Activated CD4-positive, alpha-beta memory T cell treated with anti-CD3 and anti-CD28 coated beads for 36 hours (primary cell): ENCODE measurements around the gene DUSP3. TPM values are rescaled to one million over a fixed set of nuclear protein-coding genes. Genes with fewer than 3 reads are reported as not detected.

Experiments
- CTCF ChIA-PET: fragments of 350-600 bp; sonication (Branson Sonifier 250); formaldehyde crosslinking; loops from one replicate; lab custom pipeline; 2021; ENCODE audit warnings: antibody characterized with exemption, inconsistent platforms; lab: Charles Lee
- POLR2A ChIA-PET: fragments of 350-600 bp; sonication (Branson Sonifier 250); formaldehyde crosslinking; loops from one replicate; lab custom pipeline; 2021; ENCODE audit warnings: antibody characterized with exemption; lab: Charles Lee
- DNase-seq: peaks from one replicate; pipeline ENCODE4 v3.0.0-alpha.2; 2020
- H3K27ac Mint-ChIP-seq: one replicate; pipeline ENCODE4 v1.8.0; 2021; ENCODE audit warnings: mixed read lengths
- H3K27me3 Mint-ChIP-seq: one replicate; pipeline ENCODE4 v1.8.0; 2021; ENCODE audit warnings: mixed read lengths
- H3K36me3 Mint-ChIP-seq: one replicate; pipeline ENCODE4 v1.8.0; 2021; ENCODE audit warnings: mixed read lengths
- H3K4me1 Mint-ChIP-seq: one replicate; pipeline ENCODE4 v1.8.0; 2021; ENCODE audit warnings: low read depth, mixed read lengths
- H3K4me3 Mint-ChIP-seq: one replicate; pipeline ENCODE4 v1.8.0; 2021; ENCODE audit warnings: mild to moderate bottlenecking, mixed read lengths
- H3K9me3 Mint-ChIP-seq: one replicate; pipeline ENCODE4 v1.8.0; 2021; ENCODE audit warnings: mixed read lengths
- intact Hi-C: fragments of 100-400 bp; cut with micrococcal nuclease; formaldehyde crosslinking; loops from one replicate; pipeline ENCODE4 v1.15.1; 2023
- total RNA-seq, 2 experiments: library from RNA; stranded (reverse); gene quantifications; one replicate each; pipeline ENCODE4 v1.2.3, GENCODE V29; 2021

Gene DUSP3
- total RNA-seq, 2 experiments from 2014 or later: 13.8 to 14.8 TPM

DNA sequence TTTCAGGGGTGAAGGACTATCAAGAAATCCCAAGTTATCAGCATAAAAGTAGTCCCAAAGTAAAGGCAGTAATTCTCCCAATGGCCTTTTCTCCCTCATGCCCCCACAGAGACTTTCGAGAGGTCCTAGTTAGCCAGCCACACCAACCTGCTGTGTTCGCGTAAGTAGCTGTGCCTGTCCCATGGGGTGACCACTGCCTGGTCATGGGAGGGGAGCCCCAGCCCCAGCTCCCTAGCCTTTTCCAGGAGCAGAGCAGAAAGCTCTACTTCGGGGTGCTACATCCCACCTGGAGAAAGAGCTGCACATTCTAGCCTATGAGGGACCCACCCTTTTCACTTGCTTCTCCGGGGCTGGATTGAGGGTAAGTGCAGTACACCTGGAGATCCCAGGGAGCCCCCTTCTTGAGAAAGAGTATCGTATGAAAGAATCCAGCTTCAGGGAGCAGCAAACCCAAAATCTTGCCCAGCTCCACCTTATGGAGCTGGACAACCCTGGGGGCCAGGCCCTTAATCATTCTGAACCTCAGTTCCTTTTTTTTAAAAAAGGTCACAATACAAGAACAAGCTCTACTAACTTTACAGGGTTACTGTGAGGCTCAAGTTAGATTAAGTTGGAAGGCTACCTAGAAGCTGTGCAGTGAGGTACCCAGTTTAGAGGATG lies 11.6 kb downstream of the DUSP3 start:
- Mint-ChIP-seq H3K27ac (no peak overlapping the region), H3K4me3 (no peak overlapping the region), H3K4me1 (no peaks in the 10 kb centered on the region), H3K9me3 (no peaks in the 10 kb centered on the region), H3K27me3 (no peaks in the 10 kb centered on the region), H3K36me3 (peaks cover 12% of the 10 kb centered on the region)
- intact Hi-C loops: no loop called here
- no peak for DNase-seq
- CTCF ChIA-PET: interaction anchor here (0.6 to 13.6 kb wide), 24 partner anchors 10 to 283 kb away, joined by 3 to 582 read pairs (median 4); partner anchors contain the start of genes CD300LG, CFAP97D1, DHX8 and DUSP3
- POLR2A ChIA-PET: interaction anchor here (1.0 kb wide), 1 partner anchor 10 kb away, joined by 4 read pairs; no protein-coding TSS in a partner anchor

DNA sequence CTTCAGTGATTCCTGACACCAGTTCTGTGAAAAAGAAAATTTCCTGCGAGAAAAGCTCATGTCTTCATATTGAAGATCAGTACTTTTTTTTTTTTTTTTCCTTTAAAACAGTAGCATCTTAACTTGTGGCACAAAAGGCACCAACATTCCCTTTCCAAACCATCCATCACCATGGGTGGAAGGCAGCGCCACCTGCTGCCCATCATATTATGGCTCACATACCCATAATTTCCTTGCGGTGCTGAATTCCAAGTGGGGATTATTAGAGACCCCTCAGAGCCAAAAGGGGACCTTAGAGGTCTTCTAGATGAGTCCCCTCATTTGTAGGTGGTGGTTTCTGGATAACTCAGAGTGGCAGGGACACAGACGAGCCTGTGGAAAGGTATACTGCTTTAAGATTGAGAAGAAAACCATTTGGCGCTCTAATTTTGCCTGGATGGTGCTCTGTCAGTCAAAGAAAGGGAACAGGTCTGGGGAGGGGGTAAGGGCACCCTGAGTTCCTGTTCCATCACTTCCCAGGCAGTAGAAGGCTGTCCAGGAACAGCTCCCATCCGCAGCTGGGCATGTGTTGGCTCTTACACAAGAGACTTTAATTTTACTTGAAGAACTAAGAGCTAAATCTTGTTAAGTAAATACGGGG lies 12.2 kb downstream of the DUSP3 start:
- peaks cover 8% of the 10 kb centered on the region for H3K36me3 Mint-ChIP-seq
- no peaks in the 10 kb centered on the region for H3K27me3 Mint-ChIP-seq
- no peak overlapping the region for H3K27ac Mint-ChIP-seq
- ChIA-PET CTCF (interaction anchor here (0.6 to 13.6 kb wide), 39 partner anchors 10 to 283 kb away, joined by 3 to 582 read pairs (median 4); partner anchors contain the start of genes CD300LG, CFAP97D1, DHX8 and DUSP3), POLR2A (interaction anchor here (1.0 kb wide), 1 partner anchor 11 kb away, joined by 4 read pairs; no protein-coding TSS in a partner anchor)
- peak; percentile 59 for DNase-seq
- no peaks in the 10 kb centered on the region for H3K4me1 Mint-ChIP-seq
- intact Hi-C loops: no loop called here
- H3K4me3 Mint-ChIP-seq: no peak overlapping the region
- H3K9me3 Mint-ChIP-seq: no peaks in the 10 kb centered on the region

DNA sequence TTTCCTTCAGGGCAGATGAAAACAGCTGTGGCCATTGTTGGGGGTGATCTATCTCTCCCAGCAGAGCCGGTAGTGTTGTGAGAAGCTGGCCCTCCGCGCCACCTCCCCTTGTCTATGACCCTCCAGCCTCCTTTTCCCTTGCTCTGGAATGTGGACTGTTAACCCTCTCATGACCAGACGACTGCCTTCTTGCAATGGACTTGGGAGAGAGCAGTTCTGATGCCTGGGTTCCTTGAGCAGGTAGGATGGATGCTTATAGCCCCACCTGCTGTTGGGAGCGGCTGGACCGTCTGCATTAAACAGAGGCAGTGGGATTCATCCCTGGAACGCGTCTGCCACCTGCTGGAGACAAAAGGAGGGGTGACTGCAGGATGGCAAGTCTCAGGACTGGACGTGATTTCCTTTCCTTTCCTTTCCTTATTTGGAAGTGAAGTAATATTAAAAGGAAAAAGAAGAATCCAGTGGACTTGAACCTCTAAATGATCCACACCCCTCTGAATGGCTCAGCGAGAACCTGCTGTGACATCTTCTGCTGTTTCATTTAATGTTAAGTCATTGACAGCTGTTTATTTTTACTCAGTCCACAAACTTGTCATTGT lies 18.4 kb downstream of the DUSP3 start:
- H3K27me3 Mint-ChIP-seq: peaks cover 23% of the 10 kb centered on the region
- H3K4me1 Mint-ChIP-seq: no peaks in the 10 kb centered on the region
- POLR2A ChIA-PET: interaction anchor here (0.7 to 1.0 kb wide), 2 partner anchors 65 to 66 kb away, joined by 3 read pairs; no protein-coding TSS in a partner anchor
- H3K27ac Mint-ChIP-seq: no peak overlapping the region
- no peak overlapping the region for H3K4me3 Mint-ChIP-seq
- CTCF ChIA-PET: interaction anchor here (0.9 to 13.6 kb wide), 25 partner anchors 9 to 184 kb away, joined by 3 to 582 read pairs (median 6); partner anchors contain the start of gene CD300LG
- peak; percentile 94 for DNase-seq
- H3K9me3 Mint-ChIP-seq: no peaks in the 10 kb centered on the region
- intact Hi-C loops: loop anchor here (1.0 kb wide), 2 partner anchors 66 to 183 kb away; no protein-coding TSS in a partner anchor
- no peaks in the 10 kb centered on the region for H3K36me3 Mint-ChIP-seq

DNA sequence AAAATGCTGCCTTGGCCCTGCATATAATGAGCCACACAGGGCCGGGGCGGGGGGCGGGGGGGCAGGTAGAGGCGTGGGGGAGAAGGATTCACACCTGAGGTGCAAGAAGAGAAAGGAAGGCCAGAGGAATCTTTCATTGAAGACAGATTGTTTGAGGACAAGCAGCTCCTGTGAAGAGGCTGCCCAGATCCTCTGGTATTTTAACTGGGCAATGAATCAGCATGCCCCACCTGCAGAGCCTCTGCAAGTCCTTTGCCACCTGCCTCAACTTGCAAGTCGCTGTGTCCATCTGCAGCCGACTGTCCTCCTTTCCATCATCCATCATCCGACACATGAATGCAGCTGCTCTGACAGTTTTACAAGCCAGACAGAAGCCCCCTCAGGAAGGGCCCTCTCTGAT lies 18.9 kb downstream of the DUSP3 start:
- intact Hi-C loops: loop anchor here (1.0 kb wide), 2 partner anchors 66 to 183 kb away; no protein-coding TSS in a partner anchor
- Mint-ChIP-seq H3K27ac (no peak overlapping the region), H3K36me3 (no peaks in the 10 kb centered on the region), H3K27me3 (peaks cover 23% of the 10 kb centered on the region), H3K4me1 (no peaks in the 10 kb centered on the region), H3K9me3 (no peaks in the 10 kb centered on the region), H3K4me3 (no peak overlapping the region)
- ChIA-PET POLR2A (no interaction called here), CTCF (interaction anchor here (1.0 to 13.6 kb wide), 18 partner anchors 9 to 184 kb away, joined by 3 to 582 read pairs (median 6); partner anchors contain the start of gene CD300LG)
- no peak for DNase-seq

GRCh38 chr17:43758497-43759174 lies 20.1 kb downstream of the DUSP3 start, which contains the start of gene SOST:
SOST (minus strand) TSS chr17:43758791; CDS start chr17:43758741, 50 bp downstream.
- CTCF ChIA-PET: interaction anchor here (0.5 to 13.6 kb wide), 13 partner anchors 8 to 183 kb away, joined by 3 to 582 read pairs (median 5); no protein-coding TSS in a partner anchor
- POLR2A ChIA-PET: no interaction called here
- Mint-ChIP-seq H3K4me1 (no peaks in the 10 kb centered on the region), H3K9me3 (no peaks in the 10 kb centered on the region), H3K4me3 (no peak within 1 kb of the TSS), H3K27me3 (peaks cover 31% of the 10 kb centered on the region), H3K36me3 (no peaks in the 10 kb centered on the region), H3K27ac (no peak within 1 kb of the TSS)
- intact Hi-C loops: no loop called here
- no peak for DNase-seq

DNA sequence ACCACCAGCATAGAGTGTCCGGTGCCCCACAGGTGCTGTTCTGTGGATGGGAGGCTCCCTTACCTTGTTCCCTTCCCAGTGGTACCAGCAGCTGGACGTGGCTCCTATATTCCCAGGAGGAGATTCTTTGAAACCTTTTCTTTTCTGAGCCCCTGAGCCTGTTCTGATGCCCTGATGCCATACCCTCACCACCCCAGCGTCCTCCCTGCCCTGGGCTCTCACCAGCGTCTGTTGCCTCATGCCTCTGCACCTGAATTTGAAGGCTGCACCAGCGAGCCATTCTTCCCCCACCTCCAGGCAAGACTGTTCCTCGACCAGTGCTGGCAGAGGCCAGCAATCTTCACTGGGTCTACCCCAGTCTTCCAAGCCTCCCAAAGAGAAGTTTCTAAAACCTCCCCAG lies 20.7 kb downstream of the DUSP3 start:
- intact Hi-C loops: no loop called here
- DNase-seq: no peak
- H3K9me3 Mint-ChIP-seq: no peaks in the 10 kb centered on the region
- ChIA-PET POLR2A (no interaction called here), CTCF (interaction anchor here (0.8 to 13.6 kb wide), 9 partner anchors 8 to 182 kb away, joined by 3 to 582 read pairs (median 3); no protein-coding TSS in a partner anchor)
- no peak overlapping the region for H3K27ac Mint-ChIP-seq
- no peaks in the 10 kb centered on the region for H3K36me3 Mint-ChIP-seq
- H3K4me3 Mint-ChIP-seq: no peak overlapping the region
- no peaks in the 10 kb centered on the region for H3K4me1 Mint-ChIP-seq
- H3K27me3 Mint-ChIP-seq: peaks cover 35% of the 10 kb centered on the region

DNA sequence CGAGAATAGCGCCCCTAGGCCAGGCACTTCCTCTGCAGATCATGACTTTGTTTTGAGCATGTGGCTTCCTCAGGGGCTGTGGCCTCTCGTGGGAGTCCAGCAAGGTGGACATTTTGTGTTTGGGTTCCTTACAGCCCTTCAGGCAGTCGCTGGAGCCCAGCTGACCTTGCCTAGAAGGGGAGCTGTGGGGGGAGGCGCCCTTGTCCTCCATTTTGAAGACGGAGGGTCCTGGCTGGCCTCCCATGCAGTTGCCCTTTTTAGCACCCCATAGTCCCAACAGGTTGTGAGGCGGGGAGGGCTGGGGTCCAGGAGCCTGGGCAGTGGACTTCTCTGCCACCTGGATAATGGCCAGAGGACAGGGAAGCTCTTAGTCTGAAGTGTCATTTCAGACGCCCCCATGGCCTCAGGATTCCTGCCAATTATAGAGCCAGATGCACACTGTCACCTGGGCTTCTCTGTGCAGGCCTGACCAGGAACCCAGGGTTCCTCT lies 21.6 kb downstream of the DUSP3 start:
- intact Hi-C loops: no loop called here
- Mint-ChIP-seq H3K27me3 (peaks cover 37% of the 10 kb centered on the region), H3K27ac (no peak overlapping the region), H3K4me3 (no peak overlapping the region), H3K9me3 (no peaks in the 10 kb centered on the region), H3K4me1 (no peaks in the 10 kb centered on the region), H3K36me3 (no peaks in the 10 kb centered on the region)
- CTCF ChIA-PET: interaction anchor here (0.9 to 13.6 kb wide), 6 partner anchors 8 to 61 kb away, joined by 3 to 582 read pairs (median 4); no protein-coding TSS in a partner anchor
- no peak for DNase-seq
- POLR2A ChIA-PET: no interaction called here

GRCh38 chr17:43756201-43756600 lies 22.6 kb downstream of the DUSP3 start:
- Mint-ChIP-seq H3K27me3 (peaks cover 38% of the 10 kb centered on the region), H3K4me1 (no peaks in the 10 kb centered on the region), H3K36me3 (no peaks in the 10 kb centered on the region), H3K27ac (no peak overlapping the region), H3K4me3 (no peak overlapping the region), H3K9me3 (no peaks in the 10 kb centered on the region)
- CTCF ChIA-PET: interaction anchor here (1.2 to 13.6 kb wide), 4 partner anchors 10 to 180 kb away, joined by 6 to 582 read pairs (median 12); no protein-coding TSS in a partner anchor
- DNase-seq: no peak
- POLR2A ChIA-PET: no interaction called here
- intact Hi-C loops: no loop called here

GRCh38 chr17:43755389-43755875 lies 23.3 kb downstream of the DUSP3 start:
- intact Hi-C loops: no loop called here
- Mint-ChIP-seq H3K9me3 (no peaks in the 10 kb centered on the region), H3K27me3 (peaks cover 41% of the 10 kb centered on the region), H3K4me1 (no peaks in the 10 kb centered on the region), H3K27ac (no peak overlapping the region), H3K36me3 (no peaks in the 10 kb centered on the region), H3K4me3 (no peak overlapping the region)
- peak; percentile 27 for DNase-seq
- ChIA-PET CTCF (interaction anchor here (0.9 to 13.6 kb wide), 5 partner anchors 11 to 179 kb away, joined by 3 to 582 read pairs (median 6); partner anchors contain the start of gene CD300LG), POLR2A (no interaction called here)

DNA sequence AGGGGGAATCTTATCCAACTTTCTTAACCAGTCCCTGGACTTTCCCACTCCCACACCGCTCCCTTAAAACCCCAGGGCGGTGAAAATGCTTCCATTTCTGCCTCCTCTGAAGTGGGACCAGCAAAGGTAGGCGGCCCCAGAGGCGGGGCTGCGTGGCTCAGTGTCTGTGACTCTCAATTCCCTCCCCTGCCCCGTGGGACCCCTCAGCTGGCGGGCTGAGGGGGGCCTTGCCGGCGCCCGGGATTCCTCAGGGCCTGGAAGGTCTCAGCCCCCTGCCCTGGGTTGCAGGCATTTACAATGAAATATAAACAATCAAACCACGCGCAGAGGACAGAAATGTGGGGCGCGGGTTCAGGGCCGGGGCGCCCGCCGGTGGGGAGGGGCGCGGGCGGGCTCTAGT lies 23.8 kb downstream of the DUSP3 start:
- Mint-ChIP-seq H3K27me3 (peaks cover 42% of the 10 kb centered on the region), H3K36me3 (no peaks in the 10 kb centered on the region), H3K4me1 (no peaks in the 10 kb centered on the region), H3K4me3 (no peak overlapping the region), H3K27ac (no peak overlapping the region), H3K9me3 (no peaks in the 10 kb centered on the region)
- ChIA-PET CTCF (interaction anchor here (0.9 to 13.6 kb wide), 4 partner anchors 11 to 91 kb away, joined by 3 to 582 read pairs (median 12); partner anchors contain the start of gene CD300LG), POLR2A (no interaction called here)
- intact Hi-C loops: no loop called here
- no peak for DNase-seq
